Bronchial epithelial cell (primary cell): ENCODE measurements around the gene PCDHGB6. TPM values are rescaled to one million over a fixed set of nuclear protein-coding genes. Genes with fewer than 3 reads are reported as not detected.
"Not testable (repeated sequence)": the region's sequence is repeated elsewhere in the genome, so short reads cannot be mapped to it uniquely, and the experiment has no call there.

Experiments used
- DNase-seq: peaks from one replicate; pipeline ENCODE4 v3.0.0-alpha.2; 2010; ENCODE audit warnings: low read depth
- FAIRE-seq: peaks from 2 replicates; lab custom pipeline; 2011; peaks lifted over from hg19 to GRCh38; lab: Jason Lieb, UNC
- H3K27me3 ChIP-seq: 2 replicates; pipeline ENCODE4 v1.5.1; 2011; ENCODE audit warnings: low read length; ENCODE audit not compliant: control insufficient read depth, insufficient read depth
- H3K36me3 ChIP-seq: 2 replicates; pipeline ENCODE4 v1.5.1; 2011; ENCODE audit warnings: low read length; ENCODE audit not compliant: control insufficient read depth, insufficient read depth
- H3K4me3 ChIP-seq: 2 replicates; pipeline ENCODE4 v1.5.1; 2011; ENCODE audit warnings: mild to moderate bottlenecking, low read depth, low read length, control low read depth
- CTCF ChIP-seq: IDR thresholded peaks from 2 replicates; pipeline ENCODE4 v1.5.1; 2011; ENCODE audit warnings: mild to moderate bottlenecking, moderate library complexity, low read length, control low read depth, inconsistent platforms; ENCODE audit not compliant: insufficient read depth, severe bottlenecking
- total RNA-seq: library from RNA; depleted of rRNA; stranded (reverse); fragments of >200 nt; gene quantifications from 2 replicates; pipeline ENCODE4 v1.2.1, GENCODE V29; 2014

The PCDHGB6 gene
- total RNA-seq, 1 donor from 2014 or later: 0.53 TPM

DNA sequence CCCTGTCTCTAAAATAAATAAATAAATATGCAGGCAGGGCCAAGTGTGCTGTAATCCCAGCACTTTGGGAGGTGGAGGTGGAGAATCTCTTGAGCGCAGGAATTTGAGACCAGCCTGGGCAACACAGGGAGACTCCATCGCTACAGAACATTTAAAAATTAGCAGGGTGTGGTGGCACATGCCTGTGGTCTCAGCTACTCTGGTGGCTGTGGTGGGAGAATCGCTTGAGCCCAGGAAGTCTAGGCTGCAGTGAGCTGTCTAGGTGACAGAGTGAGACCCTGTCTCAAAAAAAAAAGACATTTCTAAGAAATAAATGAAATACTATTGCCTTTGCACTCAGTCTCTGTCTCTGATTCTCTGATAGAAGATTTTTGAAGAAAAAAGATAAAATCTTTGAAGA is 3.8 kb downstream of the PCDHGB6 start:
- Histone ChIP-seq H3K27me3 (peaks cover 2% of the 10 kb centered on the region), H3K4me3 (no peak overlapping the region), H3K36me3 (no peaks in the 10 kb centered on the region)
- FAIRE-seq (no peak), DNase-seq (no peak)
- TF ChIP-seq CTCF: no peak

DNA sequence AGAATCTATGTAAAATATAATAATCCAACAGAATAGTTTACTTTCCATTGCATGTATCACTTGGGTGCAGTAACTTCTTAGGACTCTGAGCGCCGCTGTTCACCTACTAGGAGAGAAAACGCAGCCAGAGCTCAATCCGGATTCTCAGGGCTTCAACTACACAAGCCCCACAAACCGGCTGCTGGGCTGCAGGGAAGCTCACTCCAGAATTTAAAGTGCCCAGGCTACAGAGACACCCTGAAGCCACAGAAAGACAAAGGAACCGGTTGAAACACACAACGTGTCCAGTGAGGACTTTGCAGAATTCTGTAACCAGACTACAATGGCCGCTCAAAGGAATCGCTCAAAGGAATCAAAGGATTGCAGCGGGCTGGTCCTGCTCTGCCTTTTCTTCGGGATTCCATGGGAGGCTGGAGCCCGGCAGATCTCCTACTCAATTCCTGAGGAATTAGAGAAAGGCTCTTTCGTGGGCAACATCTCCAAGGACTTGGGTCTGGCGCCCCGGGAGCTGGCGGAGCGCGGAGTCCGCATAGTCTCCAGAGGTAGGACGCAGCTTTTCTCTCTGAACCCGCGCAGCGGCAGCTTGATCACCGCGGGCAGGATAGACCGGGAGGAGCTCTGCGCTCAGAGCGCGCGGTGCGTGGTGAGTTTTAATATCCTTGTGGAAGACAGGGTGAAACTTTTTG is 5.2 kb downstream of the PCDHGB6 start, which contains the start of gene PCDHGA10:
TSS of gene PCDHGA10 (plus strand) at position 134 of the 686 bp plus-strand sequence. CDS start at position 323, 189 bp downstream.
- no peak for FAIRE-seq
- peak; percentile 57 for TF ChIP-seq CTCF
- H3K27me3 ChIP-seq: peaks cover 2% of the 10 kb centered on the region
- DNase-seq: peak; percentile 63
- H3K36me3 ChIP-seq: no peaks in the 10 kb centered on the region
- H3K4me3 ChIP-seq: peak within 1 kb of the TSS; percentile 35

DNA sequence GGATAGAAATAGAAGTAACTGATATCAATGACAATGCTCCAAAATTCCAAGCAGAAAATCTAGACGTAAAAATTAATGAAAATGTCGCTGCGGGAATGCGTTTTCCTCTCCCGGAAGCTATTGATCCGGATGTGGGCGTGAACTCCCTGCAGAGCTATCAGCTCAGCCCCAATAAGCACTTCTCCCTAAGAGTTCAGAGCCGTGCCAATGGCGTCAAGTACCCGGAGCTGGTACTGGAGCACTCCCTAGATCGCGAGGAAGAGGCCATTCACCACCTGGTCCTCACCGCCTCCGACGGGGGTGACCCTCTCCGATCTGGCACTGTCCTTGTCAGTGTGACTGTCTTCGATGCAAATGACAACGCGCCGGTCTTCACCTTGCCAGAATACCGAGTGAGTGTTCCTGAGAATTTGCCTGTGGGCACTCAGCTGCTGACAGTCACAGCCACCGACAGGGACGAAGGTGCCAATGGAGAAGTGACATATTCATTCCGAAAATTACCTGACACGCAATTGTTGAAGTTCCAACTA is 5.8 kb downstream of the PCDHGB6 start:
- peak overlapping the region; percentile 35 for H3K4me3 ChIP-seq
- no peak for FAIRE-seq
- TF ChIP-seq CTCF: no peak
- DNase-seq: no peak
- peaks cover 2% of the 10 kb centered on the region for H3K27me3 ChIP-seq
- no peaks in the 10 kb centered on the region for H3K36me3 ChIP-seq

- not testable (repeated sequence) for H3K36me3 ChIP-seq, H3K27me3 ChIP-seq, H3K4me3 ChIP-seq, DNase-seq
- peak; percentile 7 for FAIRE-seq
Measured at GRCh38 chr5:141414548-141415274, 6.9 kb downstream of the PCDHGB6 start.

- FAIRE-seq, H3K27me3 ChIP-seq, H3K4me3 ChIP-seq, H3K36me3 ChIP-seq, DNase-seq: not testable (repeated sequence)
Measured at GRCh38 chr5:141415275-141415618, 7.4 kb downstream of the PCDHGB6 start.

DNA sequence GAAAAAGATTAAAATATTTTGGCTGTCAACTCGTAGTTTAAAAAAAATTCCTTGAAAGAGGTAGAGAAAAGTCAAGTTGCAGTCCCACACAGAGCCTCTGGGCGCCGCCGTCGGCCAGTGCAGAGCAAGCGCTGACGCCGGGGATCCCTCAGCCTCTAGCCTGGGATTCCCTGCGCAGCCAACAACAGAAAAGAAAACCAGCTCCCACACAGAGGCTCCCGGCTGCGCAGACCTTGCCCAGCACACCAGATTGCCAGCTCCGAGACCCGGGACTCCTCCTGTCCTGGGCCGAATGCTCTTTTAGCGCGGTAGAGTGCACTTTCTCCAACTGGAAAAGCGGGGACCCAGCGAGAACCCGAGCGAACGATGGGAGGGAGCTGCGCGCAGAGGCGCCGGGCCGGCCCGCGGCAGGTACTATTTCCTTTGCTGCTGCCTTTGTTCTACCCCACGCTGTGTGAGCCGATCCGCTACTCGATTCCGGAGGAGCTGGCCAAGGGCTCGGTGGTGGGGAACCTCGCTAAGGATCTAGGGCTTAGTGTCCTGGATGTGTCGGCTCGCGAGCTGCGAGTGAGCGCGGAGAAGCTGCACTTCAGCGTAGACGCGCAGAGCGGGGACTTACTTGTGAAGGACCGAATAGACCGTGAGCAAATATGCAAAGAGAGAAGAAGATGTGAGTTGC is 9.8 kb downstream of the PCDHGB6 start, which contains the start of gene PCDHGB7:
TSS of gene PCDHGB7 (plus strand) at position 184 of the 679 bp plus-strand sequence. CDS start at position 367, 183 bp downstream.
- peak; percentile 63 for DNase-seq
- H3K36me3 ChIP-seq, H3K27me3 ChIP-seq, FAIRE-seq: not testable (repeated sequence)
- H3K4me3 ChIP-seq: peak within 1 kb of the TSS; percentile 37
- TF ChIP-seq CTCF: peak; percentile 73
